ENCODE results near the gene TRPM3. TPM values are rescaled to one million over a fixed set of nuclear protein-coding genes. Genes with fewer than 3 reads are reported as not detected.

TRPM3 gene
- total RNA-seq, 4 donors from 2014 or later = 0.57 to 4.4 (median 1.4) TPM; not detected in 1

DNA sequence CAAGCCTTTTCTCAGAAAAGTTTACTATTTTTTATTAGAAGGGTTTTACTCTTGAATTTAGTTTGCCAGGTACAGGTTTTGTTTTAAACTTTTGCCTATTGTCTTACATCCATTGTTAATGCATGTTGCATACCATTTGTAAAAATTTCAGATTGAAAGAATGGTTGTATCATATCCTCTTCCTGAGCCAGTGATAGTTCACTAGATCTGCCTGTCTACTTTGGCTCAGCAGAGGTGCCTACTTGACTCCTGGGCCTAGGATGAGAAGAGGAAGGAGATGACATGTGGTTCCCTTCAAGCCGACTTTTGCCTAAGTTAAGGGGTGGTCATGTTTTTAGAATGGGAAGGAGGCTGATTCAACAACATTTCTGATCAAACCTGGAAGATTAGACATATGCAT is 232.9 kb downstream of the TRPM3 start:
- TF ChIP-seq, protein P1, sequence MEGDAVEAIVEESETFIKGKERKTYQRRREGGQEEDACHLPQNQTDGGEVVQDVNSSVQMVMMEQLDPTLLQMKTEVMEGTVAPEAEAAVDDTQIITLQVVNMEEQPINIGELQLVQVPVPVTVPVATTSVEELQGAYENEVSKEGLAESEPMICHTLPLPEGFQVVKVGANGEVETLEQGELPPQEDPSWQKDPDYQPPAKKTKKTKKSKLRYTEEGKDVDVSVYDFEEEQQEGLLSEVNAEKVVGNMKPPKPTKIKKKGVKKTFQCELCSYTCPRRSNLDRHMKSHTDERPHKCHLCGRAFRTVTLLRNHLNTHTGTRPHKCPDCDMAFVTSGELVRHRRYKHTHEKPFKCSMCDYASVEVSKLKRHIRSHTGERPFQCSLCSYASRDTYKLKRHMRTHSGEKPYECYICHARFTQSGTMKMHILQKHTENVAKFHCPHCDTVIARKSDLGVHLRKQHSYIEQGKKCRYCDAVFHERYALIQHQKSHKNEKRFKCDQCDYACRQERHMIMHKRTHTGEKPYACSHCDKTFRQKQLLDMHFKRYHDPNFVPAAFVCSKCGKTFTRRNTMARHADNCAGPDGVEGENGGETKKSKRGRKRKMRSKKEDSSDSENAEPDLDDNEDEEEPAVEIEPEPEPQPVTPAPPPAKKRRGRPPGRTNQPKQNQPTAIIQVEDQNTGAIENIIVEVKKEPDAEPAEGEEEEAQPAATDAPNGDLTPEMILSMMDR (IDR thresholded peaks at IDR 0.05; ENCODE audit: low read depth) = no peak

DNA sequence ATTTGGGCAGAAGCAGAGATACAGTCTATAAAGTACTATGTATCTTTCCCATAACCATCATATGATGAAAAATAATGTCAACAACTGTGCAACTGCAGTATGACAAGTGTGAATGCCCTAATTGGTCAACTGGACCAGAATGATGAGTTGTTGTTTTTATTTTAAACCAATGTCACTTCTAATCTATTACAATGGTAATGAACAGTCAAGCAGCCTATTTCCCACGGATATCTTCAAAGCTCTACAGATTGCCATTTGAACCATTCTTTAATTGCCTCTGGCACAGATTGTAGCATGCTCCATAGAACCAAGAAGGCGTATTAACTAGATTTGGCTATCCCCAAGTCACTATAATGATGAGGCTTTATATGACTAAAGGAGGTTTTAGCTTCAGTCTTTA is 233.6 kb downstream of the TRPM3 start:
- TF ChIP-seq, protein P1 (IDR thresholded peaks at IDR 0.05; ENCODE audit: low read depth) = no peak

DNA sequence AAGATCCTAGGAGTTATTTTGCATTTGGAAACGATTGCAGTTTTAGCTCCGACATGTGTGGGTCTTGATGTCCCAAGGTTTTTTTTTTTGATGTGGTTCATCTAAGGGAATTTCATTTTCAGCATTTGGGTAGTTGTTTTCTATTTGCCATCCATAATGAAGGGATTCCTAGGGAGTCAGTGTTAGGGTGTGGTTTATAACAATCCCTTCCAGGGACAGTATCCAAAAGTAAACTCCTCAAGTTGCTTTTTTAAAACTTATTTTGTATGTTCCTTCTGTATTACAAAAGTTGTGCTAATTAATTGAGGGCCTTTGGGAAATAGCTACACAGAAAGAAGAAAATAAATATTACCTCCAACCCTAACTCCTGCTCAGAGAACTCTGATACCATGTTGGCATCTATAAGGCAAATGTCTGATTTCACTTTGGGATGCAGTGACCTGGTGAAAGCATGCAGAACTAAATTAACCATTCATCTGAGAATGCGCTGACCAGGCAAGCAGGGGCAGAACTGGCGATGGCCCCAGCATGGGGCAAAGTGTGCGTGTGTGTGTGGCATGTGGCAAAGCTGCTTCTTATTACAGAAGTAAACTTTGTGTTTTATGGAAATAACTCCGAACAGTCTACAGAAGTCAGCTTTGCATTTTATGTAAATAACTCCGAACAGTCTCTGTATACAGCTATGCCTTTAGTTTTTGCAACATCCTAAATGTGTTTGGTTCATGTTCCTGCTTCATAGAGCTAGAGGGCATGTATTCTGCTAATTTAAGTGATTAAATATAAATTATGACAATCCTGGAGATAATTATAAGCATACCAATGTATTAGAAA is 237.2 kb downstream of the TRPM3 start:
- TF ChIP-seq, protein P1 (IDR thresholded peaks at IDR 0.05; ENCODE audit: low read depth) = no peak

DNA sequence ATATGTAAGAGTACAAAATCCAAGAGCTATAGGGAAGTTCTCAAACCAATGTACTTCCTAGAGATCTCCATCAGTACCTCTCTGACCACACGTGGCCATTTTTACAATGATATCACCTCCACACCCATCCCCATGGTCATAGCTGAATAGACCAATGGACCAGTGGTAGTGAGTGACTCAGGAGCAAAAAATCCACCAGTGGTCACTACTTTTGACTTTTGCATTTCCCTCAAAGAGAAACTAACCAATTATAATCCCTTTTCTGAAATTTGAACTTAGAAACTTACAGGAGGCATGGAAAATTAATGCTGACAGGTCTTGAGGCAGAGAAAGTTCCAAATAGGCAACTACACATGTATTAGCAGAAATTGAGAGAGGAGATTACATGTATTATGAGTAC is 238.4 kb downstream of the TRPM3 start:
- TF ChIP-seq, protein P1 (IDR thresholded peaks at IDR 0.05; ENCODE audit: low read depth) = no peak

DNA sequence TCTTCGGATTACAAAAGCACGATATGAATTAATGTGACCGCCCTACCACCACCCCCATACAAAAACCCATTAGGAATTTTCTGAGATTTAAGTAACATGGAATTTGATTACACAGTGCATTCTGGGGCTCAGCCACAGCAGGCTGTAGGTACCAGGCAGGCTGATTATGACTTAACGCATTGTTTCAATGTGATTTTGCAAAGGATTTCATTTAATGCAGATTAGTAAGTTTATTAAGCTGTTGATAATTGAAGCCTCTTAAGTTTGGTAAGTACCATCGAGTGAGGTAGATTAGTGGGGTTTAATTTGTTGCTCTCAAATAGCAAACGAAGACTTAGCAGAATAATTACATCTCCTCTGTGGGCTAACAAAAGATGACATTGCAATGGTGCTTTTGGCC is 240.1 kb downstream of the TRPM3 start:
- TF ChIP-seq, protein P1 (IDR thresholded peaks at IDR 0.05; ENCODE audit: low read depth) = no peak

DNA sequence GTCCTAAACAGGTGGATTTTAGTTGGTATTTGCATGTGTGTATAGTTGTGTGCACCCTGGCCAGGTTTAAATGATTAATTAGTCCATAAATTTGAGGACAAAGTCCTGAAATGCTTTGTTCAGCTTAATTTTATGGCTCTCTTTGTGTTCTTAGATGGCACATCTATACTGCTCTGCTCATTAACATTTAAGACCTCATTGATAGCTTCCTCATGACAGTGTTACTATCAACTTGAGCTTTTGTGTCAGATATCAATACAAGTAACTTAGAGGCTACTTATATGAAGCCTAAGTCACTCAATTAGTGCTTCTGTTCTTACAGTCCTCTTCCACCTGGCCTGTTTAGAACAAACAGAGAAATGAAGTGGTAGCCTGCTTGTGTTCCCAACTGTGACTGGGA is 240.9 kb downstream of the TRPM3 start:
- TF ChIP-seq, protein P1 (IDR thresholded peaks at IDR 0.05; ENCODE audit: low read depth) = no peak

DNA sequence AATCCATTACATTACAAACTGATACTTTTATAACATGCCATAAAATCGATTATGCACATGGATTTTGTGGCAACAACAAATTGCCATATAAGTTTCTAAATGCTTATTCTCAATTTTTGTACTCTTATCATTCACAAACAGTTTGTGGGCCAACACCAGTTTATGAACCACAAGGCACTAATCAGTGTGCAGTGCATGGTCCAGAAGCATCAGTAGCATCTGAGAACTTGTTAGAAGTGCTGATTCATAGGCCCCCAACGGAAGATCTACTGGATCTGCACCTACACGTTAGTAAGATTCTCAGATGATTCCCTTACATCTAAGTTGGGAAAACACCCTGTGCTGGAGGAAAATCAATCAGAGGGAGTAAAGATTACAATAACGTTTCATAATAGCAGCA is 242.8 kb downstream of the TRPM3 start:
- TF ChIP-seq, protein P1 (IDR thresholded peaks at IDR 0.05; ENCODE audit: low read depth) = no peak

Data from subcutaneous adipose tissue (tissue), 4 donors.